IMR-90 (cell line): ENCODE measurements around the gene PTPRN2. TPM values are rescaled to one million over a fixed set of nuclear protein-coding genes. Genes with fewer than 3 reads are reported as not detected.

Source experiments
- ATAC-seq: fragments of 200-7000 bp; cut with Tn5 transposase; 2 replicates; pipeline ENCODE4 v1.9.1; 2020; ENCODE audit warnings: low read depth, mild to moderate bottlenecking, moderate library complexity
- BruUV-seq: library from RNA; stranded (reverse); fragments of 400-500 nt; replicated peaks from 2 replicates; lab custom pipeline; 2021; lab: Mats Ljungman, UMichigan
- CTCF ChIA-PET: fragments of 300-600 bp; formaldehyde crosslinking; extraction: SDS; loops from one replicate; lab custom pipeline; 2021; ENCODE audit warnings: antibody characterized with exemption; lab: Yijun Ruan, JAX
- POLR2A ChIA-PET: fragments of 300-600 bp; sonication (Branson Sonifier 250); formaldehyde crosslinking; loops from one replicate; lab custom pipeline; 2022; ENCODE audit warnings: antibody characterized with exemption; ENCODE audit not compliant: unreplicated experiment; lab: Charles Lee
- DNase-seq: peaks from one replicate; pipeline ENCODE4 v3.0.0; 2013
- H2AFZ ChIP-seq: replicated peaks from 2 replicates; pipeline ENCODE3; 2013; ENCODE audit warnings: low read length, mild to moderate bottlenecking; ENCODE audit not compliant: poor library complexity
- H2AK5ac ChIP-seq: 2 replicates; pipeline ENCODE4 v1.6.1; 2013; ENCODE audit warnings: low read depth, low read length, inconsistent platforms
- H2AK9ac ChIP-seq: replicated peaks from 2 replicates; pipeline ENCODE3; 2013; ENCODE audit warnings: mild to moderate bottlenecking, low read depth, low read length, moderate library complexity; ENCODE audit not compliant: poor library complexity
- H2BK120ac ChIP-seq: 2 replicates; pipeline ENCODE4 v1.6.1; 2013; ENCODE audit warnings: low read depth, low read length, inconsistent platforms
- H2BK15ac ChIP-seq: 3 replicates; pipeline ENCODE4 v1.6.1; 2013; ENCODE audit warnings: low read depth, low read length, inconsistent platforms
- H2BK20ac ChIP-seq: 2 replicates; pipeline ENCODE4 v1.6.1; 2013; ENCODE audit warnings: low read depth, mild to moderate bottlenecking, inconsistent platforms, low read length, moderate library complexity
- H2BK5ac ChIP-seq: 2 replicates; pipeline ENCODE4 v1.6.1; 2013; ENCODE audit warnings: mild to moderate bottlenecking, low read depth, low read length, inconsistent platforms; ENCODE audit not compliant: poor library complexity, severe bottlenecking
- H3K14ac ChIP-seq: replicated peaks from 2 replicates; pipeline ENCODE4 v1.6.1; 2013; ENCODE audit warnings: low read depth, low read length, inconsistent platforms
- H3K18ac ChIP-seq: 2 replicates; pipeline ENCODE4 v1.6.1; 2013; ENCODE audit warnings: low read depth, low read length, control low read depth
- H3K23ac ChIP-seq: 2 replicates; pipeline ENCODE4 v1.6.1; 2013; ENCODE audit warnings: low read depth, low read length, inconsistent platforms
- H3K27ac ChIP-seq: 2 replicates; pipeline ENCODE4 v1.5.1; 2013; ENCODE audit warnings: mild to moderate bottlenecking, control low read depth, low read length; ENCODE audit not compliant: insufficient read depth
- H3K27me3 ChIP-seq: 2 replicates; pipeline ENCODE4 v1.6.1; 2013; ENCODE audit warnings: low read length; ENCODE audit not compliant: control insufficient read depth, insufficient read depth
- H3K36me3 ChIP-seq: 2 replicates; pipeline ENCODE4 v1.6.1; 2013; ENCODE audit warnings: low read length, mixed read lengths; ENCODE audit not compliant: control insufficient read depth, insufficient read depth
- H3K4ac ChIP-seq: 2 replicates; pipeline ENCODE4 v1.6.1; 2013; ENCODE audit warnings: low read depth, low read length, inconsistent platforms
- H3K4me1 ChIP-seq: 2 replicates; pipeline ENCODE4 v1.6.1; 2013; ENCODE audit warnings: low read length, mixed read lengths; ENCODE audit not compliant: control insufficient read depth, insufficient read depth
- H3K4me2 ChIP-seq: 2 replicates; pipeline ENCODE4 v1.6.1; 2013; ENCODE audit warnings: low read depth, mild to moderate bottlenecking, control low read depth, low read length, moderate library complexity
- H3K4me3 ChIP-seq: 2 replicates; pipeline ENCODE4 v1.5.1; 2013; ENCODE audit warnings: low read depth, mild to moderate bottlenecking, control low read depth, low read length, moderate library complexity; ENCODE audit not compliant: insufficient read depth
- H3K56ac ChIP-seq: 2 replicates; pipeline ENCODE4 v1.6.1; 2013; ENCODE audit warnings: low read length, inconsistent platforms; ENCODE audit not compliant: insufficient read depth; ENCODE audit errors: extremely low read depth
- H3K79me1 ChIP-seq, 2 experiments: 2 replicates each; pipeline ENCODE4 v1.6.1; 2013; ENCODE audit warnings: low read length in 2 of 2, inconsistent platforms in 1 of 2, low read depth in 1 of 2
- H3K9ac ChIP-seq: 2 replicates; pipeline ENCODE4 v1.6.1; 2013; ENCODE audit warnings: low read depth, low read length, control low read depth
- H3K9me1 ChIP-seq: 2 replicates; pipeline ENCODE4 v1.6.1; 2013; ENCODE audit warnings: low read length, inconsistent platforms; ENCODE audit not compliant: insufficient read depth
- H3K9me3 ChIP-seq: 2 replicates; pipeline ENCODE4 v1.6.1; 2013; ENCODE audit warnings: low read length; ENCODE audit not compliant: control insufficient read depth, insufficient read depth
- H4K20me1 ChIP-seq: 2 replicates; pipeline ENCODE4 v1.6.1; 2013; ENCODE audit warnings: low read length, inconsistent platforms; ENCODE audit not compliant: insufficient read depth
- H4K5ac ChIP-seq: 2 replicates; pipeline ENCODE4 v1.6.1; 2013; ENCODE audit warnings: mild to moderate bottlenecking, low read depth, low read length, control low read depth
- H4K8ac ChIP-seq, 2 experiments: 2 replicates each; pipeline ENCODE4 v1.6.1; 2013; ENCODE audit warnings: low read depth in 2 of 2, low read length in 2 of 2, control low read depth in 1 of 2, inconsistent platforms in 1 of 2
- H4K91ac ChIP-seq: 2 replicates; pipeline ENCODE4 v1.6.1; 2013; ENCODE audit warnings: low read depth, low read length, inconsistent platforms; ENCODE audit not compliant: insufficient read depth
- CEBPB ChIP-seq: IDR thresholded peaks from 2 replicates; pipeline ENCODE4 v1.6.1; 2012; ENCODE audit warnings: low read depth, low read length, improper control_type of control experiment
- CHD1 ChIP-seq: IDR thresholded peaks from 2 replicates; pipeline ENCODE4 v1.6.1; 2012; ENCODE audit warnings: low read depth, low read length, improper control_type of control experiment
- FOS ChIP-seq: fragments of 150-350 bp; IDR thresholded peaks from 2 replicates; pipeline ENCODE4 v1.6.1; 2016; ENCODE audit warnings: low read depth, low read length
- MAFK ChIP-seq: IDR thresholded peaks from 2 replicates; pipeline ENCODE4 v1.6.1; 2012; ENCODE audit warnings: low read depth, low read length, improper control_type of control experiment
- MAZ ChIP-seq: IDR thresholded peaks from 2 replicates; pipeline ENCODE4 v1.6.1; 2012; ENCODE audit warnings: low read depth, mild to moderate bottlenecking, low read length, improper control_type of control experiment, moderate library complexity, borderline replicate concordance
- MXI1 ChIP-seq: IDR thresholded peaks from 2 replicates; pipeline ENCODE4 v1.6.1; 2012; ENCODE audit warnings: low read depth, mild to moderate bottlenecking, low read length, moderate library complexity, borderline replicate concordance
- NFE2L2 ChIP-seq: fragments of 150-350 bp; IDR thresholded peaks from 2 replicates; pipeline ENCODE4 v1.6.1; 2016; ENCODE audit warnings: low read depth, mild to moderate bottlenecking, low read length
- POLR2A ChIP-seq: IDR thresholded peaks from 2 replicates; pipeline ENCODE4 v1.6.1; 2012; ENCODE audit warnings: mild to moderate bottlenecking, low read depth, low read length
- RCOR1 ChIP-seq: IDR thresholded peaks from 2 replicates; pipeline ENCODE4 v1.6.1; 2012; ENCODE audit warnings: mild to moderate bottlenecking, low read length, improper control_type of control experiment; ENCODE audit not compliant: insufficient replicate concordance
- RFX5 ChIP-seq: IDR thresholded peaks from 2 replicates; pipeline ENCODE4 v1.8.0; 2012; ENCODE audit warnings: low read depth, mild to moderate bottlenecking, low read length, moderate library complexity
- SMC3 ChIP-seq: fragments of 150-350 bp; IDR thresholded peaks from 2 replicates; pipeline ENCODE4 v1.6.1; 2016; ENCODE audit warnings: low read depth, mild to moderate bottlenecking, antibody characterized with exemption, low read length, moderate library complexity
- WGBS, 2 experiments: methylation state at CpG; one replicate each; pipeline versions ENCODE4 v1.1.5 to v1.1.7; 2013; ENCODE audit warnings: missing lambda C conversion rate in 2 of 2; ENCODE audit not compliant: insufficient read length in 1 of 2; ENCODE audit errors: extremely low coverage in 2 of 2; 5-methylcytosine and 5-hydroxymethylcytosine counted together
- dilution Hi-C: fragments of 300-500 bp; cut with HindIII; formaldehyde crosslinking; loops from one replicate; pipeline ENCODE4 v1.14.3; 2018; ENCODE audit warnings: low sequenced_read_pairs; ENCODE audit not compliant: unreplicated experiment
- in situ Hi-C: fragments of 300-500 bp; cut with MboI; formaldehyde crosslinking; loops from 3 replicates; pipeline ENCODE4 v1.14.3; 2019; ENCODE audit warnings: low sequenced_read_pairs, inconsistent platforms, mixed read lengths
- intact Hi-C: fragments of 100-400 bp; cut with micrococcal nuclease; formaldehyde crosslinking; loops from 2 replicates; pipeline ENCODE4 v1.10.0; 2022
- polyA plus RNA-seq, 3 experiments: library from polyadenylated mRNA; depleted of rRNA; stranded (reverse); fragments of >200 nt; gene quantifications; 2 replicates each; pipeline ENCODE4 v1.2.3, GENCODE V29; 2012; ENCODE audit warnings: low replicate concordance in 1 of 3
- total RNA-seq: library from RNA; depleted of rRNA; stranded (reverse); fragments of >200 nt; gene quantifications from 2 replicates; pipeline ENCODE4 v1.2.3, GENCODE V29; 2012
- TF ChIP-seq, protein P1 (sequence below): fragments of 150-350 bp; IDR thresholded peaks from 2 replicates; pipeline ENCODE4 v1.6.1; 2017; ENCODE audit warnings: mild to moderate bottlenecking, antibody characterized with exemption, low read length, low read depth
- TF ChIP-seq, protein P2 (sequence below): fragments of 150-350 bp; IDR thresholded peaks from 2 replicates; pipeline ENCODE4 v1.6.1; 2016; ENCODE audit warnings: low read depth, mild to moderate bottlenecking, low read length, moderate library complexity, borderline replicate concordance

Gene PTPRN2
- total and polyA plus RNA-seq, 2 of the 4 experiments (the other 2 are of a cell fraction) = 0.03 TPM; not detected in 1

DNA sequence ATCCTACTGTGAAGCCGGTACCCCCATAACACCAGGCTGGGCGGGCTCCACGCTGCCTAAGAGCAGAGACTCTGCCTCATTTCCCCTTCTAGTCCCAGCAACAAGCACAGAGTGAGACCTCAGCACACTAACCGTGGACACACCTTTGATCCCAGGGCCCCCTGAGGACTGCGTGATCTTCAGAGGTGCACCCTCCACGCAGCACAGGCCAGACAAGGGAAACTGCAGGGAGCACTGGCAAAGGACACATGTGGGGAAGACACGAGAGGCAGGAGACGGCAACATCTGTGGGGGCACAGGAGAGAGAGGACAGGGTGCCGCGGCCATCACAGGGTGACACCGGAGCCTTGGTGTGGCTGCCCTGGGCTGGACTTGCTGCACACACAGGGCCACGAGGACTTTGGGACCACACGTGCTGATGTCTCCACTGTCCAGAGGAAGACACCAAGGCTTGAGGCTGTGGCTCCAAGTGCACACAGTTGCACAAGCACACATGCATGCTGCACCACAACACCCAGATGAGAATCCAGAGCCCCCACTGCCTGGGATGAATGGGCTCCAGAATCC lies 128.8 kb downstream of the PTPRN2 start:
- Histone ChIP-seq H2AK9ac (no peak overlapping the region), H2BK15ac (no peak overlapping the region), H3K56ac (no peak overlapping the region), H3K9me3 (peaks cover 50% of the 10 kb centered on the region), H3K27me3 (no peaks in the 10 kb centered on the region), H4K8ac (no peak overlapping the region), H2AFZ (no peak overlapping the region), H2AK5ac (no peak overlapping the region), H3K4ac (no peak overlapping the region), H3K18ac (no peak overlapping the region), H3K4me2 (no peak overlapping the region), H3K9me1 (no peaks in the 10 kb centered on the region), H4K5ac (no peak overlapping the region), H3K36me3 (no peaks in the 10 kb centered on the region), H3K4me1 (no peaks in the 10 kb centered on the region), H3K14ac (no peak overlapping the region), H4K91ac (no peak overlapping the region), H4K20me1 (no peaks in the 10 kb centered on the region), H3K23ac (no peak overlapping the region), H3K79me1 (no peaks in the 10 kb centered on the region), H2BK120ac (no peak overlapping the region), H2BK5ac (no peak overlapping the region), H2BK20ac (no peak overlapping the region), H3K9ac (no peak overlapping the region), H3K4me3 (no peak overlapping the region), H3K27ac (no peak overlapping the region)
- no TSS peak for BruUV-seq
- ChIA-PET POLR2A (no interaction called here), CTCF (no interaction called here)
- intact Hi-C loops = no loop called here
- no peak for TF ChIP-seq RCOR1
- no peak for TF ChIP-seq POLR2A
- no peak for TF ChIP-seq RFX5
- TF ChIP-seq CEBPB = no peak
- TF ChIP-seq, protein P1, sequence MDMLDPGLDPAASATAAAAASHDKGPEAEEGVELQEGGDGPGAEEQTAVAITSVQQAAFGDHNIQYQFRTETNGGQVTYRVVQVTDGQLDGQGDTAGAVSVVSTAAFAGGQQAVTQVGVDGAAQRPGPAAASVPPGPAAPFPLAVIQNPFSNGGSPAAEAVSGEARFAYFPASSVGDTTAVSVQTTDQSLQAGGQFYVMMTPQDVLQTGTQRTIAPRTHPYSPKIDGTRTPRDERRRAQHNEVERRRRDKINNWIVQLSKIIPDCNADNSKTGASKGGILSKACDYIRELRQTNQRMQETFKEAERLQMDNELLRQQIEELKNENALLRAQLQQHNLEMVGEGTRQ = no peak
- no peak for TF ChIP-seq NFE2L2
- TF ChIP-seq MAZ = no peak
- no peak for TF ChIP-seq SMC3
- TF ChIP-seq CHD1 = no peak
- TF ChIP-seq FOS = no peak
- no peak for TF ChIP-seq MAFK
- no peak for TF ChIP-seq MXI1
- TF ChIP-seq, protein P2, sequence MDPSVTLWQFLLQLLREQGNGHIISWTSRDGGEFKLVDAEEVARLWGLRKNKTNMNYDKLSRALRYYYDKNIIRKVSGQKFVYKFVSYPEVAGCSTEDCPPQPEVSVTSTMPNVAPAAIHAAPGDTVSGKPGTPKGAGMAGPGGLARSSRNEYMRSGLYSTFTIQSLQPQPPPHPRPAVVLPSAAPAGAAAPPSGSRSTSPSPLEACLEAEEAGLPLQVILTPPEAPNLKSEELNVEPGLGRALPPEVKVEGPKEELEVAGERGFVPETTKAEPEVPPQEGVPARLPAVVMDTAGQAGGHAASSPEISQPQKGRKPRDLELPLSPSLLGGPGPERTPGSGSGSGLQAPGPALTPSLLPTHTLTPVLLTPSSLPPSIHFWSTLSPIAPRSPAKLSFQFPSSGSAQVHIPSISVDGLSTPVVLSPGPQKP = no peak
- WGBS, 2 experiments = 80% methylated on average over 2 of the region's 13 CpGs; no CpG with 5 or more reads in 1 of the 2 experiments
- DNase-seq (no peak), ATAC-seq (no peak)
- in situ Hi-C loops = no loop called here
- dilution Hi-C loops = no loop called here
